Stimulated activated CD4-positive, alpha-beta T cell treated with anti-CD3 and anti-CD28 coated beads, Interleukin-1b, Interleukin-23, amount 100 ng/mL, for 24 hours (primary cell): ENCODE data around the gene PACSIN2.
A peak's percentile ranks its signal among the peaks of the same experiment; 100 is the strongest.
"Not testable (repeated sequence)": the region's sequence is repeated elsewhere in the genome, so short reads cannot be mapped to it uniquely, and the experiment has no call there.

Experiments used
- DNase-seq, 4 experiments: peaks; one replicate each; pipeline ENCODE4 v3.0.0-alpha.2; 2020; ENCODE audit warnings: low read depth in 4 of 4, low spot score in 1 of 4

Gene PACSIN2, protein sequence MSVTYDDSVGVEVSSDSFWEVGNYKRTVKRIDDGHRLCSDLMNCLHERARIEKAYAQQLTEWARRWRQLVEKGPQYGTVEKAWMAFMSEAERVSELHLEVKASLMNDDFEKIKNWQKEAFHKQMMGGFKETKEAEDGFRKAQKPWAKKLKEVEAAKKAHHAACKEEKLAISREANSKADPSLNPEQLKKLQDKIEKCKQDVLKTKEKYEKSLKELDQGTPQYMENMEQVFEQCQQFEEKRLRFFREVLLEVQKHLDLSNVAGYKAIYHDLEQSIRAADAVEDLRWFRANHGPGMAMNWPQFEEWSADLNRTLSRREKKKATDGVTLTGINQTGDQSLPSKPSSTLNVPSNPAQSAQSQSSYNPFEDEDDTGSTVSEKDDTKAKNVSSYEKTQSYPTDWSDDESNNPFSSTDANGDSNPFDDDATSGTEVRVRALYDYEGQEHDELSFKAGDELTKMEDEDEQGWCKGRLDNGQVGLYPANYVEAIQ

DNA sequence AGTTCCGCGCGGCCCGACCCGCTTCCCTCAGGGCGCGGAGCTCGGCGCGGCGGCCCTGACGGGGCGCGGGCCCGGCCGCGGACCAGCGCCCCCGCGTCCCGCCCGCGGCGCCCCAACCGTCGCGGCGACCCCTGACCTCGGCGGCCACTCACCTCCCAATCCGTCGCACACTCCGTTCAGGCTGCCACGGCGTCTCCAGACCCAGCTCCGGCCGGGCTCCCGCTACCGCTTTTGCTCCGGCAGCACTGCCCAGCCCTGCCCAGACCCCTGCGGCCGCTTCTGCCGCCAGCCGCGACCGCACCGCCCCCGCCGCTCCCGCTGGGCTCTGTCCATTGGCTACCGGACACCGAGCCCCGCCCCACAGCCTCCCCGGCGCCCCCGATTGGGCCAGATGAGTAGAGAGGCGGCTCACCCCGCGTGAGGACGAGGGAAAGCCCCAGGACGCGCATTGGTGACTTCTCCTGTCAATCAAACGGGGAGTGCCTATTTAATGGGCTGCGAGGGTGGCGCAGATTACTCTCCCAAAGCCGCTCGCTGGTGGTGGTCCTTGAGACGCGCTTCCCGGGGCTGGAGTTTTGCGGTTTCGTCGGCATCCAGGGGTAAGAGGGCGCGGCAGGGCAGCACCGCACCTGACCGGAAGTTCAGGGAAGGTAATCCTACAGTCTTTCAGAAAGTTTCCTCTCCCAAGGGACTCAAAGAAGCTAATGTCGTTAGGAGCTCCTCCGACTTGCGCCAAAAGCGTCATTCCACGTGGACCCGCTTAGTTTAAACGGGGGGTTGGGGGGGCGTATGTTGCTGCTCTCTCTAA lies at the start of gene PACSIN2:
PACSIN2 (minus strand) TSS at position 281 of the 808 bp plus-strand sequence. CDS start 103,069 bp downstream, outside the sequence.
- peak; percentile 96 to 99 (median 98) for DNase-seq

DNA sequence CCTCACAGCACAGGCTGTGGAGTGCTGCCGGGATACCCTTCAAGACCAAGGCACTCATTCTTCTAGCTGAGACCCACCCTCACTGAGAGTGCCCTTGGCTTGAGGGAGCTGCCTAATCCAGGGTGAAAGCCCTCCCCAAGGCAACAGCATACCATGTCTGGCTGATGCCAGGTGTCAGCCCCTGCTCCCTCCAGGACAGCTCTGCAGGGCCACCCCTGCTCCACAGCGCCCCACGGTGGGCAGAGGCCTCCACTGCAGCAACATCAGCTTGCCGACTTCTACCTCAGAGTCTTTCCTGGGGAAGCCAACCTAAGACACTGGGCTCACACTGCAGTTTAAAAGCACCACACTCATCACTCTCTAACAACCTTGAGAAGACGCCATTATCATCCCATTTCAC lies 45.2 kb upstream of the PACSIN2 start:
- DNase-seq, result peak; percentile 5 to 37 (median 12)

DNA sequence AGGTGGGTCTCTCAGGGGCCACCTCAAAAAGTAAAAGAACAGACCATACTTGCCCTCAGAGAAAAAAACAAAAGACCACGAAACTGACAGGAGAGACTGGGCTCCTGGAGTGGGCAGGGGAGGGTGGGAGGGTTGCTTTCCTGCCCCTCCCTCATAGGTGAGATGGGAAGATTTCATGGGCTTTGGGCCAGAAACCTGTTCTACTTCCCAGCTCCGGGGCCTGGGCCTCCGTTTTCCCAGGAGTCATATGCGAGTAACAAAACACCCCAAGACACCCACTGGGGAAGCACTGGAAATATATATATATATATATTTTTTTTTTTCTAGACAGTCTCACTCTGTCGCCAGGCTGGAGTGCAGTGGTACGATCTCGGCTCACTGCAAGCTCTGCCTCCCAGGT lies 42.7 kb upstream of the PACSIN2 start:
- DNase-seq, result no peak

DNA sequence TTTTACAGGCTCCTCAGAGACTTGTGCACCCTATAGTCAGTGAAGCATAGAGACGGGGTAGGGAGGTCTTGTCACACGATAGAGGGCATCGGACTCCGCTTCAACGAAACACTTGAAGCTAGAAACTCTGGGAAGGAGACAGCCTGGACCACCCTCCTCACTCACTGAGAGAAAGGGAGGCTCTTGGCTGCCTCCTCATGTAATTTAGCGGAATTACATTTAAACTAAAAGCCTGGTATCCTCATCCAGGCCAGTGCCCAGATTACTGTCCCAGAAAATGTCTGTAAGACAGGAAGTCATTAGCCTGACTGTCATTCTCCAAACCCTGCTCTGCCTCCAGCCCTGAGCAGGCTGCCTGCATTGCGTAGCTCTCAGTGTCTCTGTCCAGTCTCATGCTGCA lies 38.2 kb upstream of the PACSIN2 start:
- DNase-seq, result no peak

DNA sequence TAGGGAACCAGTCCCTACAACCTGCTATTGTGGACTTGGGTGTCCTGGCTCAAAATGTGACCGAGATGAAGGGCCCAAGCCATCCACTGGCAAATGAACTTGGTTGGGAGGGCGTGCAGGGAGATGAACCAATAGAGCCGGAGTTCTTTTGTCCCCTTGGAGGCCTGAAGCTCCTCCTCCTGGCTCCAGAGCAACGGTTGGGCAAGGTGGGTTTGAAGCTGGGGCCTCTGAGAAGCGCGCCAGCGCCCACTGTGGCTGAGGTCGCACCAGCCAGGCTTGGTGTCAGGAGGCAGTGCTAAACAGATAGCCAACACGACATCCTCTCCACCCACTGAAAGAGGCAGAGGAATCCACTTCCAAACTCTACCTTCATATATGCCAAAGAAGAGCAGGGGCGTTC lies 36.0 kb upstream of the PACSIN2 start:
- DNase-seq, result no peak

DNA sequence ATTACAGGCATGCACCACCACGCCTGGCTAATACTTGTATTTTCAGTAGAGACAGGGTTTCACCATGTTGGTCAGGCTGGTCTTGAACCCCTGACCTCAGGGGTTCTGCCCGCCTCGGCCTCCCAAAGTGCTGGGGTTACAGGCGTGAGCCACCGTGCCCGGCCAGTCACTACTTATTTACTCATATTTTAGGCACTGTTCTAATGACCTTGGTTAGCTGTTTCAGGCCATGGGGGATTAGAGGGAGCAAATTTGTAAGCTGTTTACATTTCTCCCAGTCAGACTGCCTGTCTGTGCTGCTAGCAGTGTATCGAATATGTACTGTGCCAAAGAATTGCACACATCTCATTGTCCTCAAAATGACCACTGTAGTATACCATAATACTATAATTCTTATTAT lies 32.7 kb upstream of the PACSIN2 start:
- no peak for DNase-seq

DNA sequence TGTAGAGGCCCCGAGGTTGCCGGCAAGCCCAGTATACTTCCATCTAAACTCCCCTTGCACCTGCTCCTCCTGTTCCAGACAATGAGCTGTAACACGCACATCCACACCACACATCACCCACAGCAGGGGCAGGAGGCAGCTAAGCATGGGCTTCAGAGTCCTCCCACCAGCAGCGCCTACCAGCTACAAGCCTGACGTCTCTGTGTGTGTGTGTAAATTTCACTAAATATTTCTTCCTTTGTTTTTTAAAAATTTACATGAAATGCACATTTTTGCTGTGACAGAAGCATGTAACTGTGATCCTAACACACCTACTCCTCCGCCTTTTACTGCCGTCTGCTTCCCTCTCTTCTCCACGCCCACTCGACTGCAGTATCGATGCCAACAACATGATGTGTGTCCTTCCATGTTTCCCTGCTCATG lies 29.4 kb upstream of the PACSIN2 start:
- DNase-seq, result no peak

DNA sequence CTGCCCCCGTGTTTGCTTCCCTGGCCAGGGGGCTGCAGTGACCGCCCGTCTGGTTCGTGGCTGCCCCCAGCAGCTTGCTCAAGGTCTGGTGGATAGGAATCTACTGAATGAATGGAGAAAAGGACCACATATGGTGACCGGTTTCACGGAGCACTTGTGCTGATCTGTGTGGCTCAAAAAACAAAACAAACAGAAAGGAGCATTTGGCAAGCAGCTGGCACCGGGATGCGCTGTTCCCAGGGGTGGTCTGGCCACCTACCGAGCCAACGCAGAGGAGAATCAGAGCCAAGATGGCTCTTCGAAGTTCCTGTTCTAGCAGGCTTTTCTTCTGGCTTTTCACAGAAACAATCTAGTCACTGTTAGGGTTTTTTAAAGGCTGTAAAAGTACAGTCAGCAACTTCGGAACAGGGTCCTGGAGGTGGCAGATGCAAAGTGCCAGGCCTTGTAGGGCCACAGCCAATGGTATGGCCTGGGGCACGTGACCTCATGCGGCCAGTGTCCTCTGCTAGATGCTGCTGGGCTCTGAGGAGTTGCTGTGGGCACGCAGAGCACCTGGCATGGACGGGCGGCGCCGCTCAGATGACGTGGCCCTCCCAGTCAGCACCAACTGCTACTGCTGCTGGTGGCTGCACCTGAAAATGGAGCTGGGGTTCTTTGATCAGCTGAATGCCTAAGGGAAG lies 27.3 kb upstream of the PACSIN2 start:
- no peak for DNase-seq

DNA sequence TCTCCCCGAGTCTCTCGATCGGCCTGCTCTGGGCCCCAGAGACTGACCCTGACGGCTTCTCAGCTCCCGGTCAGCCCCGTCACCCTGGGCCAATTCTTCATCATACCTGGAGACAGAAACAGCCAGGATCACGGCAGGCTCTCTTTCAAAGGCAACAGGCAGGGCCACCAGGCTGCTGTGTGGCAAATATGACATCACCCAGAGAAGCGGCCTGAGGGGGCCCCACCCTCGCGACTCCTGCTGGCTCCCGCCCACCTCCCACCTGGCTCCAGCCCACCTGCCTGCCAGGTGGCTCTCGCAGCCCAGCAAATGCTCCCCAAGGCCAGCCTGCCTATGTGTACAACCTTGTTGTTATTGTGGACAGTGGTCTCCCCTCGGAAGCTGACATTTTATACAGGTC lies 24.9 kb upstream of the PACSIN2 start:
- DNase-seq, result no peak

DNA sequence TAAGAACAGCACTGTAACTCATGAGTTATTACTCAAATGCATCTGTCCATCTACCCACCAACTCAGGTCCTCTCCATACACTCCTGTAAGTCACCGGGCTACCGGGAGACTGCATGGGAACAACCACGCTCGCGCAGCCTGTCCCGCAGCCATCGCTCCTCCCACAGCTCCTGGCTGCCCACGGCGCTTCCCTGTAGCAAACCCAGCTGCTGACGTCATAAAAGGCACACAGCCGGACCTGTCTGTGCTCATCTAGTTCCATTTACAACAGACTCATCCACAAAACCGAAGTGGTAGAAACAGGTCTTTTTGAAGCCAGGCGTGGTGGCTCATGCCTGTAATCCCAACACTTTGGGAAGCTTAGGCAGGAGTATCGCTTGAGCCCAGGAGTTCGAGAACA lies 23.4 kb upstream of the PACSIN2 start:
- no peak for DNase-seq

DNA sequence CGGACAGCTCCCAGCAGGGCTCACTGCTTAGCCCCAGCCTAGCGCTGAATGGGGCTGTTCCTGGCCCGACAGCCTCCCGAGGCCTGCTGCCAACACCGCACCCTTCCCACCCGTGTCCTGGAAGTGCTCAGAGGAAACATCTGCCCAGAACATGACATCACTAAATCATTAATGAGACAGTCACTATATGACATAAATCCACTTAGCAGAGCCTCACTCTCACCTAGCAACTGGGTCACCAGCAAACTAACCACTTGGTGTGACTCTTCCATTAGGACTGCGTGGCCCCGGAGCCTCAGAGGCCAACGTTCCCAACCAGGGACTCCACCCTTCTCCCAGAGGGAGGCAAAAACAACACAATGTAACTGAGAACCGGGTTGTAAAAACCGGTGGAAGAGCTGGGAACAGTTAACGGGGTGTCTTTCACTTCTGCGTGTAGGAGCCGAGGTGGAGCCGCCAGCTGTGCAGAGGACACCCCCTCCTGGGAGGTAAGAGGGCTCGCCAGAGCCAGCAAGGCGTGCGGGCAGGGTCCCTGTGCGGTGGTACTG lies 21.4 kb upstream of the PACSIN2 start:
- no peak for DNase-seq

DNA sequence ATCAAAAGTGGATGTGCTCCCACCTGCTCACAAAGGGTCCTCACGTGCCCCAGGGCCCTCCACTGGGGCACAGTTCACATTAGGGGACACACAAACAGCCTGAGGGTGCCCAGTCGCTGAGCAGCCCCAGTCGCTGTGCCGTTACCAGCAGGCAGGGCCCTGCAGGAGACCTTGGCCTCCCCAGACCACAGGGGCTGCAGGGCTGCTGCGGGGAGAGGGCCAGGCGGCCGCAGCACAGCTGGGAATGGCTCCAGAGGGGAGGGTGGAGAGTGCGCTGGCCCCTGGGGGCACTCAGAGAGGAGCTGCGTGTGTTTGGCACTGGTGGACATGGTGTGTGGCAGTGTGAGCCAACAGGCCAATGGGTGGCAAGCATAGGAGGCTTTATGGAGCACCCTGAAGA lies 20.3 kb upstream of the PACSIN2 start:
- no peak for DNase-seq

DNA sequence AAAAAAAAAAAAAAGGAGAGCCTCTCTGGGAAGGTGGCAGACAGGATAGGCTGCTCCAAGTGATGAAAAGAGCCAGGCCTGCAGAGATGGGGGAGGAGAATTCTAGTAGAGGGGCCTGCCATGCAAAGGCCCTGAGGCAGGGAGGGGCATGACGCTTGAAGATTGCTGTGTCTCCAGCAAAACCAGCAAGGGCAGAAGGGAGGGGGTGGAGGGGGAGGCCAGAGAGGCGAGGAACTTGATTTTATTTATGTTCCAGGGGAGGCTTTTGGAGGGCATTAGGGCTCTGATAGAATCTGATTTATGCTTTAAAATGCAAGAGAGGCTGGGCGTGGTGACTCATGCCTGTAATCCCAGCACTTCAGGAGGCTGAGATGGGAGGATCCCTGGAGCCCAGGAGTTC lies 16.7 kb upstream of the PACSIN2 start:
- no peak for DNase-seq

DNA sequence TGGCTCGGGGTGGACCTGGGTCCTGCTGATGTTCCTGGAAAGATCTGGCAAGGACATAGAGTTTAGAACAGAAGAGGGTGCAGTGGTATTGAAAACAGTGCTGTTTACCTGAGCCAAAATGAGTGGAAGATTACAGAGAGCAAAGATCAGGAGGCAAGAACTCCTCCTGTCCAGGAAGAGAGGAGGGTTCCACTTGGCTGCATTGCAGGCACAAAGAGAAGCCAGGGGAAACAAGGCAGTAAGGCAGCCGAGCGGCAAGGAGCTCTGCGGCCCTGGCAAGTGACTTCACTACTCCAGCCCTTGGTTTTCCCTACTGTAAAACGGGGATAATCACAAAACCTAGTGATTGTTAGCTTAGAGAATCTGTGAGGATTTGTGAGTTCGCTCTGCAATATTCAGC lies 3.7 kb upstream of the PACSIN2 start:
- DNase-seq, result no peak

DNA sequence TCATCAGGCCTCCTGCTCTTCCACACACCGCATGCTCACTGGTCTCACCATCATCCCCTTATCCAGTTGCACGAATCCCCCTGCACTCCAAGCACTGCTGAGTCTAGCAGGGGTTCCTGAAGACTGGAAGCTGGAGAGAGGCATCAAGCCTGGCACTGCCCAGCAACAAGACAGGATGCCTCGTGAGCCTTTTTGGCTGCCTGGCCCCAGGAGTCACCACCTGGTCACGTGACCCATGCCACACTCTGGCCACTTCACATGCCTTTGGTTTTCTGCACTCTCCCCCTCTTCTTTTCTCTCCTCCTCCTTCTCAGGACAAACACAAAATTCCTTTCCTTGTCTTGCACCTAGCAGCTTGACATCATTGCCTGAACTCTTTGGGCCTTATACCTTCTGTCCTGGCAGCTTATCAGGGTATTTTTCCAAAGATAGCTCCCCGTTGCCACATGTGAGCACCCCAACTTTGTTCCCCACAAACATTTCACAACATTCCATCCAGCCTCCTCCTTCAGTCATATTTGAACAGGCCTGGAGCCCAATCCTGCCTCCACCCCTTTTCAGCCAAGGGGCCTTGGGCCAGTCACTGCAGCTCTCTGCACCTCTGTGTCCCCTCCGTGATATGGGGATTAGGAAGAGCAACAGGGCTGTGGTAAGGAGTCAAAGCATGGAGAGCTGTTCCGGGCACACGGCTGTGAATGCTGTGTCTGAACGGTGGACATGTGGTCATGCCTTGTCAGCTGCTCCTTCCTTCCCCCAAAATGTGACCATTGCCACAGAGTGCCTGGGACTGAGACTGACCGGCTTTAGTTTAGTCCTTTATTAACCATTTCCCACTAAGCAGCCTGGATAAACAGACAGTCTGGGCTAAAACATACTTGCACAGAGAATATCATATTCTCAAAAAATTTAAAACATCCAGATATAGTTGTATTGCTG lies 2.8 kb upstream of the PACSIN2 start:
- DNase-seq, result no peak

DNA sequence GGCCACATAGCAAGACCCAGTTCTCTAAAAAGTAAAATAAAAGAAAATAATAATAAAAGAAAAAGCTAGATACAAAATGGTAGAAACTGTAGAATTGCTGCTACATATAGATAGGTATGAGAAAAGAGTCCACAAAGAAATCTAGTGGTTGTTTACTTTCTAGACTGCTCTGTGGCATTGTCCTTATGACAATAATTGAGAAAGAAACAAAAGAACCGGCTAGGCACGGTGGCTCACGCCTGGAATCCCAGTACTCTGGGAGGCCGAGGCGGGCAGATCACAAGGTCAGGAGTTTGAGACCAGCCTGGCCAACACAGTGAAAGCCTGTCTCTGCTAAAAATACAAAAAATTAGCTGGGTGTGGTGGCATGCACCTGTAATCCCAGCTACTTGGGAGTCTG lies 1.2 kb upstream of the PACSIN2 start:
- not testable (repeated sequence) for DNase-seq

DNA sequence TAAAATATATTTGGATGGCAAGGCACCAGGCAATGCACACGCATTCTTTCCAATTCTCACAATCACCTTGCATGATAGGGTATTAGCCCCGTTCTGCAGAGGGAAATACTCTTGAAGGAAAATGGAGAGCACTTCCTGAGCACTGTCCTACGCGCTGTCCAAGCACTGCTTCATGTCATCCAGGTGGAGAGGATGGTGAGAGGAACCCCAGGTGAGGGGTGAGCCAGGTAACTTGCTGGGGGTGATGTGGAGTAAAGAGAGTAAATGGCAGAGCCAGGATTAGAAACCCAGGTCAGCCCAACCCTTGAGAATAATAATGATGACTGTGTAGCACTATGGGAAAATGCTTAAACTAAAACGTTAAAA lies 711 bp upstream of the PACSIN2 start:
- DNase-seq, result no peak

DNA sequence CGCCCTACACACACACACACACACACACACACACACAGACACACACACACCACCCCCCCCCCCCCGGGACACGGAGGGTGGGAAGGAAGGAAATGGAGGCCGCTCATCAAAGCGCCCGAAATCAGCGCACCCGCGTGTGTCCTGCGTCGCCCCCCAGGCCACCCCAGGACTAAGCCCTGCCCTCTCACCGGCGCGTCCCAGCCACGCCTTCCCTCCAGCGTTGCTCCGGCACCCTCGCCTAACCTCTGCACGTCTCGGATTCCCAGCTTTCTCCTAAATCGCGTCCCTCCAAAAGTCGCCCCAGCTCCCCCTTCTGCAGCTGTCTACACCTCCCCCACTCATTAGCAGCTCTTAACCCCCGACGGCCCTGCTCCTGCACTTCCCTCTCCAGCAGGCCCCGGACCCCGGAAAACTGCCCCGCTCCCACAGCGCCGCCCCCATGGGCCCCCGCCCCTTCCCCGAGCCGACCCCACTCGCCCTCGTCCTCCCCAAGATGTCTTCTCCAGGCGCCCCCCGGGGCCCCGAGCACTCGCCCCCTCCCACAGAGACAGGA lies 557 bp downstream of the PACSIN2 start:
- DNase-seq, result peak in 2 of 4 experiments; percentile 14 to 15

DNA sequence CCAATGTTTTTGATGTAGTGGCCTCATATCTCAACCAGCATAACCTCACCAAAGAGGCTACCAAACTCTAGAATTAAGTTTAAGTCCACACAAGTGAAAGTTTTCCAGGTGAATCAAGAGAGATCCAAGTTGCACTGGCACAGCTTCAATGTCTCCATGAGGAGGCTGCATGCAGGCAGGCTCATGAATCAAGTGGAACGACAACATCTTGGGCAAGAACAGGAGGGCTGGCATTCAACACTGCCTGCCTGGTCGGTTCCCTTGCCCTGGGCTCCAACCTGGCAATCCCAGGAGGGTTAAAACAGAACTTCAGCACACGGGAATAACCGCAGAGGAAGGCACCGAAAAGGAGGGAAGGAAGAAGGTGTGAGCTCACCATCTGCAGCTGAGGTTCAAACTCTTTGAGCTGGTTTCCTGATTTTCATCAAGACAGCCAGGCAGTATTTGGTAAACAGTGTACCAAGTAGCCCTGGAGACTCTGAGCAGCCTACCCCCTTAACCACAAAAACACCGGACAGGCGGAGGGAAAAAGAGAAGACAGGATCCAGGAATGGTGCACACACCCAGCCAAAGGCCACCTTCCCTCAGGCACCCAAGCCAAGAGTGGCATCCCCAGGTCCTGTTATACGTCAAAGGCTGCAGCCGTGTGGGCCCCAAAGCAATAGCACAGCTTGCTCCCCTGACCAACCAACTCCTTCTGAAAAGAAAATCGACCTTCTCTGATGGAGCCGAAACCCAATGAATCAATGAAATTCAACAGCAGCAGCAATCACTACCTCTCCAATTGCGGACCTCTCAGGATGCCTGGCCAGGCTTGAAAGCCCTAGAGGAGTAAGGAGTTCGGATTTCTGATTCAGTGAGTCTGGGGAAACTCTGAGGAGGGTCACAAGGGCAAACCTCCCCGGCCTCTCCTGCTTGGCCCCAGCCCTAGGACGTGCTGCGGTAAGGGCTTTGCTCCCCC lies 1.3 kb downstream of the PACSIN2 start:
- DNase-seq, result no peak
